Caco-2 (cell line): Measurements from ENCODE around the gene CLDN18. TPM values are rescaled to one million over a fixed set of nuclear protein-coding genes. Genes with fewer than 3 reads are reported as not detected.

Experiments
- BruUV-seq: library from RNA; stranded (reverse); fragments of 400-500 nt; replicated peaks from 2 replicates; lab custom pipeline; 2021; lab: Mats Ljungman, UMichigan
- CTCF ChIA-PET: fragments of 300-600 bp; sonication (Branson Sonifier 250); formaldehyde crosslinking; loops from one replicate; lab custom pipeline; 2022; ENCODE audit warnings: antibody characterized with exemption; lab: Charles Lee
- POLR2A ChIA-PET: fragments of 300-600 bp; sonication (Branson Sonifier 250); formaldehyde crosslinking; loops from one replicate; lab custom pipeline; 2022; ENCODE audit warnings: antibody characterized with exemption; lab: Charles Lee
- DNase-seq, 2 experiments: peaks; one replicate each; pipeline versions ENCODE4 v3.0.0 to v3.0.0-alpha.2; 2020 to 2022
- H3K27me3 ChIP-seq: replicated peaks from 2 replicates; pipeline ENCODE4 v1.6.0; 2011; ENCODE audit warnings: low read length; ENCODE audit not compliant: control insufficient read depth, insufficient read depth
- H3K36me3 ChIP-seq: 2 replicates; pipeline ENCODE4 v1.5.1; 2011; ENCODE audit warnings: low read length; ENCODE audit not compliant: control insufficient read depth, insufficient read depth
- H3K4me1 ChIP-seq: fragments of 250-450 bp; sonication (Bioruptor Pico); 2 replicates; pipeline ENCODE4 v1.5.1; 2020; ENCODE audit warnings: mild to moderate bottlenecking
- H3K4me3 ChIP-seq: 2 replicates; pipeline ENCODE4 v1.5.1; 2011; ENCODE audit warnings: low read depth, mild to moderate bottlenecking, control low read depth, low read length
- H3K9me3 ChIP-seq: fragments of 250-450 bp; sonication (Bioruptor Pico); 2 replicates; pipeline ENCODE4 v1.5.1; 2020; ENCODE audit warnings: mild to moderate bottlenecking, moderate library complexity
- H3K27ac Mint-ChIP-seq: one replicate; pipeline ENCODE4 v1.8.0; 2022; ENCODE audit warnings: mixed read lengths; ENCODE audit not compliant: unreplicated experiment
- H3K27me3 Mint-ChIP-seq: one replicate; pipeline ENCODE4 v1.8.0; 2022; ENCODE audit warnings: mixed read lengths; ENCODE audit not compliant: insufficient read depth, unreplicated experiment
- H3K36me3 Mint-ChIP-seq: one replicate; pipeline ENCODE4 v1.8.0; 2022; ENCODE audit warnings: mild to moderate bottlenecking, mixed read lengths; ENCODE audit not compliant: insufficient read depth, unreplicated experiment
- H3K4me1 Mint-ChIP-seq: one replicate; pipeline ENCODE4 v1.8.0; 2022; ENCODE audit warnings: low read depth, mixed read lengths; ENCODE audit not compliant: unreplicated experiment
- H3K4me3 Mint-ChIP-seq: one replicate; pipeline ENCODE4 v1.8.0; 2022; ENCODE audit warnings: mild to moderate bottlenecking, moderate library complexity, mixed read lengths; ENCODE audit not compliant: unreplicated experiment
- H3K9me3 Mint-ChIP-seq: one replicate; pipeline ENCODE4 v1.8.0; 2022; ENCODE audit warnings: mixed read lengths; ENCODE audit not compliant: unreplicated experiment
- intact Hi-C: fragments of 100-400 bp; cut with micrococcal nuclease; formaldehyde crosslinking; loops from one replicate; pipeline ENCODE4 v1.10.0; 2022; ENCODE audit not compliant: unreplicated experiment
- total RNA-seq: library from RNA; stranded (reverse); gene quantifications from 2 replicates; pipeline ENCODE4 v1.2.3, GENCODE V29; 2022
- TF ChIP-seq, protein P1 (sequence below), 2 experiments: fragments of 200-600 bp in 1 of 2; IDR thresholded peaks; 1 replicate in 1 of 2; 2 replicates in 1 of 2; pipeline versions ENCODE4 v1.5.1 to v1.8.0; 2011 to 2022; ENCODE audit warnings: antibody characterized with exemption in 1 of 2, control low read depth in 1 of 2, inconsistent platforms in 1 of 2, low read depth in 1 of 2, low read length in 1 of 2, mild to moderate bottlenecking in 1 of 2, moderate library complexity in 1 of 2; ENCODE audit not compliant: insufficient read depth in 1 of 2, severe bottlenecking in 1 of 2, unreplicated experiment in 1 of 2

Gene CLDN18
- total RNA-seq, 1 experiment from 2014 or later = not detected

DNA sequence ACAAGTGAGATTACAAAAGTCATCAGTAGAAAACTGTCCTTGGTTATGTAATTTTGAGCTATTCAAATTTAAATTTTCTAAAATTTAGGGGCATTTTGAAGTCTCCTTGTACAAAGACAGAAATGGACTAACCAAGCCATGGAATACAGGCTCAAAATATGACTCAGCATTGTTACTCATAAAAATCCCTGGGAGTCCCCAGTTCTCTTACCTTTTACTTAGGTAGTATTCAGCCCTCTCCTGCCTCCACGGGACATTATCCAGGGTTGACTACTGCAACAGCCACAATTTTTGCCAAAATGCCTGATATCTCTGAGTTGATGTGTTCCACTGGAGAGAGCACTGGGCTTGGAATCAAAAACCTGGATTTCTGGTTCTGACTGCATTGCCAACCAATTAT is 25.0 kb downstream of the CLDN18 start:
- no peak overlapping the region for H3K4me3 Mint-ChIP-seq
- no peaks in the 10 kb centered on the region for H3K9me3 ChIP-seq
- H3K4me3 ChIP-seq = no peak overlapping the region
- ChIA-PET POLR2A (no interaction called here), CTCF (no interaction called here)
- H3K36me3 Mint-ChIP-seq = no peaks in the 10 kb centered on the region
- H3K9me3 Mint-ChIP-seq = no peaks in the 10 kb centered on the region
- BruUV-seq = no TSS peak
- H3K4me1 Mint-ChIP-seq = no peaks in the 10 kb centered on the region
- H3K27me3 ChIP-seq = no peaks in the 10 kb centered on the region
- TF ChIP-seq, protein P1, sequence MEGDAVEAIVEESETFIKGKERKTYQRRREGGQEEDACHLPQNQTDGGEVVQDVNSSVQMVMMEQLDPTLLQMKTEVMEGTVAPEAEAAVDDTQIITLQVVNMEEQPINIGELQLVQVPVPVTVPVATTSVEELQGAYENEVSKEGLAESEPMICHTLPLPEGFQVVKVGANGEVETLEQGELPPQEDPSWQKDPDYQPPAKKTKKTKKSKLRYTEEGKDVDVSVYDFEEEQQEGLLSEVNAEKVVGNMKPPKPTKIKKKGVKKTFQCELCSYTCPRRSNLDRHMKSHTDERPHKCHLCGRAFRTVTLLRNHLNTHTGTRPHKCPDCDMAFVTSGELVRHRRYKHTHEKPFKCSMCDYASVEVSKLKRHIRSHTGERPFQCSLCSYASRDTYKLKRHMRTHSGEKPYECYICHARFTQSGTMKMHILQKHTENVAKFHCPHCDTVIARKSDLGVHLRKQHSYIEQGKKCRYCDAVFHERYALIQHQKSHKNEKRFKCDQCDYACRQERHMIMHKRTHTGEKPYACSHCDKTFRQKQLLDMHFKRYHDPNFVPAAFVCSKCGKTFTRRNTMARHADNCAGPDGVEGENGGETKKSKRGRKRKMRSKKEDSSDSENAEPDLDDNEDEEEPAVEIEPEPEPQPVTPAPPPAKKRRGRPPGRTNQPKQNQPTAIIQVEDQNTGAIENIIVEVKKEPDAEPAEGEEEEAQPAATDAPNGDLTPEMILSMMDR (IDR thresholded peaks at IDR 0.05; ENCODE audit: insufficient read depth in 1 of 2, low read depth in 1 of 2, low read length in 1 of 2, severe bottlenecking in 1 of 2, unreplicated experiment in 1 of 2) = no peak
- peaks cover 7% of the 10 kb centered on the region for H3K27me3 Mint-ChIP-seq
- no peaks in the 10 kb centered on the region for H3K36me3 ChIP-seq
- intact Hi-C loops = loop anchor here (5.0 kb wide), 1 partner anchor 48 kb away; no protein-coding TSS in a partner anchor
- no peak overlapping the region for H3K27ac Mint-ChIP-seq
- DNase-seq = no peak
- H3K4me1 ChIP-seq = no peaks in the 10 kb centered on the region

DNA sequence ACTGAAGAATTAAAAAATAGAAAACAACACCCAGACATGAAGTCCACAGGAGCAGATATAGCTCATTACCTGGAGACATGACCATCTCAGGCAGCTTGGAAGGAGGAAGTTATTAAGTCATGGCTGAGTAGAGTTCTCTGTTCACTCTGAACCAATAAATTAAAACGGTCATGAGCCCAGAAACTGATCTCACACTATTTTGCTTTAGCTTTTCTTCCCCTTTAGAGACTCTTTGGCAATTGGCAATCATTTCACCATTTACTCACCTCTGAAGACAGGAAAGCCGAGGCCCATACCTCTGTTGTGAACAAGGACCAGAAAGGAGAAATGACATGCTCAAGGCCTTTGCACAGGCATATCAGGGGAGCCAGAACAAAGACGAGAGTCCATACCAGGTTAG is 26.6 kb downstream of the CLDN18 start:
- Mint-ChIP-seq H3K9me3 (no peaks in the 10 kb centered on the region), H3K27ac (no peak overlapping the region), H3K4me3 (no peak overlapping the region), H3K4me1 (no peaks in the 10 kb centered on the region), H3K36me3 (no peaks in the 10 kb centered on the region), H3K27me3 (peaks cover 7% of the 10 kb centered on the region)
- Histone ChIP-seq H3K9me3 (no peaks in the 10 kb centered on the region), H3K4me1 (no peaks in the 10 kb centered on the region), H3K27me3 (no peaks in the 10 kb centered on the region), H3K4me3 (no peak overlapping the region), H3K36me3 (no peaks in the 10 kb centered on the region)
- no peak for DNase-seq
- no TSS peak for BruUV-seq
- intact Hi-C loops = loop anchor here (5.0 kb wide), 1 partner anchor 49 kb away; no protein-coding TSS in a partner anchor
- TF ChIP-seq, protein P1 (IDR thresholded peaks at IDR 0.05; ENCODE audit: insufficient read depth in 1 of 2, low read depth in 1 of 2, low read length in 1 of 2, severe bottlenecking in 1 of 2, unreplicated experiment in 1 of 2) = no peak
- POLR2A ChIA-PET = no interaction called here
- CTCF ChIA-PET = no interaction called here

DNA sequence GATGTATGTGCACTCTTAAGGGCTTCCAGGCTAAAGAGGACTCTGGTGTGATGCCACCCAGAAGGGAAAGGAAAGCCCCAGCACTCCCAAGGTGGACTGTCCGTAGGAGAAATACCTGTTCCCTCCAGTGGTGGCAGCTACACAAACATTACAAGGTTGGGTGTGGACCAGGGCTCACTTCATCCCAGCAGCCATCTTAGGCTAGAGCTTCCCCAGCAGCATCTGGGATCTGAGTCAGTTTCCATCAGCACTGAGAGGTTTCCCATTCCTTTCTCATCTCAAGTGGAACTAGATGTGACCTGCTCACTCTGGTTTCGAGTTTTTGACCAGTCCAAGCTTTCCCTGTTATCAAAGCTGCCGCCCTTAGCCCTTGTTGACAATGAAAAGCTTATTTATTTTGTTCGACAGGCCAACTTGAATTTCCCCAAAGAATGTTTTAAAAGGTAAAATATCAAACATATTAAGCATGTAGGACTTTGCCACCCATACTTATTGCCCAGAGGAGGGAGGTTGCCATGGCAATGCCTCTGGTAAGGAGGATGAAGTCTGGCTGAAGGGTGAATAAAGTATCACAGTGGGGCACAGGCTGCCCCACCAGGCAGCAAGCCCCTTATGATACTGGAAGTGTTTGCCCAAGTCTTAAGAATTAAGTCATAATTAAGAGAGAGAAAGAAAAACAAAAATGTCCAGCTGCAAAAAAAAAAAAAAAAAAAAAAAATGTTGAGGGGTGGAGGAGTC is 28.9 kb downstream of the CLDN18 start:
- DNase-seq = no peak
- H3K4me3 ChIP-seq = no peak overlapping the region
- POLR2A ChIA-PET = no interaction called here
- CTCF ChIA-PET = interaction anchor here (0.6 to 1.3 kb wide), 2 partner anchors 68 to 270 kb away, joined by 3 to 4 read pairs; no protein-coding TSS in a partner anchor
- BruUV-seq = no TSS peak
- no peaks in the 10 kb centered on the region for H3K36me3 ChIP-seq
- H3K27me3 ChIP-seq = no peaks in the 10 kb centered on the region
- TF ChIP-seq, protein P1 (IDR thresholded peaks at IDR 0.05; ENCODE audit: insufficient read depth in 1 of 2, low read depth in 1 of 2, low read length in 1 of 2, severe bottlenecking in 1 of 2, unreplicated experiment in 1 of 2) = no peak
- H3K36me3 Mint-ChIP-seq = no peaks in the 10 kb centered on the region
- no peak overlapping the region for H3K27ac Mint-ChIP-seq
- H3K4me1 Mint-ChIP-seq = no peaks in the 10 kb centered on the region
- no peak overlapping the region for H3K4me3 Mint-ChIP-seq
- H3K9me3 Mint-ChIP-seq = no peaks in the 10 kb centered on the region
- peaks cover 7% of the 10 kb centered on the region for H3K27me3 Mint-ChIP-seq
- intact Hi-C loops = loop anchor here (5.0 kb wide), 1 partner anchor 52 kb away; no protein-coding TSS in a partner anchor
- H3K9me3 ChIP-seq = no peaks in the 10 kb centered on the region
- no peaks in the 10 kb centered on the region for H3K4me1 ChIP-seq
